Fibroblast of skin of back (primary cell): ENCODE results near the gene STEAP1B.
"Not testable (repeated sequence)": the region's sequence is repeated elsewhere in the genome, so short reads cannot be mapped to it uniquely, and the experiment has no call there.

Experiments used
- DNase-seq: peaks from one replicate; pipeline ENCODE4 v3.0.0-alpha.2; 2013

The STEAP1B gene

DNA sequence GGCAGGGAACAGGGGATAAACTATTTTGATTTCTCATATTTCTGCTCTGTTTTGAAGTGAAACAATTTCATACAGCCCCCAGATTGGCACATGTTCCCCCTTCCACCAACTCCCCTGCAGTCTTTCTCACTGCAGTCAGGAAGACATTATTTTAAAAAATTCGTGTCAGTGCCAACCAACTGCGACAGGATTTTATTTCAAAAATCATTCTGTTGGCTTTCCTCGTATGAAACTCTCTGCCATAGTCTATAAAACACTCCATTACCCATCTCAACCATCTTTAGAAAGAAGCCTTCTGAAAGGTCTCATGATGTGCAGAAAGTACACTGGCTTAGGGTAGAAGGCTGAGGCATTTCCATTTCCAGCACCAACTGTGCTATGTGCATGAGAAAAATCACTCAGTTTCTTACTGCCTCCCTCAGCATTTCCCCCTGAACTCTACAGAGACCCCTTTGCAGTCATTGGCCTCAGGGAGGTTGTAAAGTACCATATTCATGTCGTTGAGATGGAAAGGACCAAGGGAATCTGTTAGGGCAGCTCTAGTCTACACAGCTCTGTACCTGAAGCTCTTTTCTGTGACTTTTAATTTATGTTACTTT, 46.9 kb downstream of the STEAP1B start:
- DNase-seq = no peak

DNA sequence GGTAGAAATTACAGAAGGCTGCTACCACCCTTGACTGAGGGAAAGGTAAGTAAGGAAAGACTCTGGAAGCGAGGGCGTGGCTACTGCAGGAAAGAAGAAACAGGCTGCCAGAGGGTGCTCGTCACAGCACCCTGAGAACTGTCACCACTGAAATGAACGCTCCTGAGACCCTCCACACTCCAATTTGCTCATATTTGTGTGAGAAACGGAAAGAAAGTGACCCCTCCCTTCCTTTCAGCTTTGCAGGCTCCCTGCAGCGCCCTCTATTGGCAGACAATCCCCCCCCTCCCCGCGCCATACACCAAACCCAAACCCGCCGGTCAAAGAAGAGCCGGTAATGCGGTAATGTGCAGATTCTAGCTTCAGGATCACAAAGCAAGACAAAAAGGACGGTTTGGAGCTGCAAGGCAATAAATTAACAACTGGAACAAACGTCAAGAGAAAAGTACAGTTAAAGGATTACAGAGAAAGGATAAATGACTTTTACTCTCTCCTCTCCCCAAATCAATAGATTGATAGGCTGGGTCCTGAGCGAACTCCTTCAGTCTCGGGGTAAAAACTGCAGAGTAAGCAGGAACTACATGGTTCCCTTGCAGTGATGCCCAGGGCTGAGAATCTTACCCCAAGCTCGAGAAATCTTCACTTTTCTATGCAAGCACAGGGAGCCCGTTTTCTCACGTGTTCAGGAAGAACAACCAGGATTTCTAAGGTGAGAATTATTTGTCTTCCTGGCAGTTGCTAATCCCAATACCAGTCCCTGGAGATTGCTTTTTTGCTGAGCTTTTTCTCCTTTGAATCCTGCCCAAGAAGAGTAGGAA, 47.6 kb downstream of the STEAP1B start:
- peak; percentile 13 for DNase-seq

DNA sequence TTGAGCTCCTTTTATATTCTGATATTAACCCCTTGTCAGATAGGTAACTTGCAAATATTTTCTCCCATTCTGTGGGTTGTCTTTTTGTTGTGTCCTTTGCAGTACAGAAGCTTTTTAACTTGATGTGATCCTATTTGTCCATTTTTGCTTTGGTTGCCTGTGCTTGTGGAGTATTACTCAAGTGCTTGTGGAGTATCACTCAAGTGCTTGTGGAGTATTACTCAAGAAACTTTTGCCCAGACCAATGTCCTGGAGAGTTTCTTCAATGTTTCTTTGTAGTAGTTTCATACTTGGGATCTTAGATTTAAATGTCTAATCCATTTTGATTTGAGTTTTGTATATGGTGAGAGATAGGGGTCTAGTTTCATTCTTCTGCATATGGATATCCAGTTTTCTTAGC, 50.0 kb downstream of the STEAP1B start:
- not testable (repeated sequence) for DNase-seq

DNA sequence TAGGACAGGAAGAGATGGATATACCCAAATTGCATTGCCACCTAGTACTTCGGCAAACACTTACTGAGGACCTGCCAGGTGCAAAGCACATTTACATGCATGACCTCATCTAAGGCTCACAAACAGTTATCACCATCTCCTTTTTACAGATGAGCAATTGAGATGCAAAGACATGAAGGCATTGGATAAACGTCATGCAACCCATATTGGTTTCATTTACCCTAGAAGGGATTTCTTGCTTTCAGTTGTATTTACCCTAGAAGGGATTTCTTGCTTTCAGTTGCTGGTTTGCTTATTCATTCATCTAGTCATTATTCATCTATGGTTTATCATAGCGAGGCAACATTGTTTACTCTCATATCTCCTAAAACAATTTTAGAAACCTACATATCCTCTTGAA, 52.2 kb downstream of the STEAP1B start:
- no peak for DNase-seq

DNA sequence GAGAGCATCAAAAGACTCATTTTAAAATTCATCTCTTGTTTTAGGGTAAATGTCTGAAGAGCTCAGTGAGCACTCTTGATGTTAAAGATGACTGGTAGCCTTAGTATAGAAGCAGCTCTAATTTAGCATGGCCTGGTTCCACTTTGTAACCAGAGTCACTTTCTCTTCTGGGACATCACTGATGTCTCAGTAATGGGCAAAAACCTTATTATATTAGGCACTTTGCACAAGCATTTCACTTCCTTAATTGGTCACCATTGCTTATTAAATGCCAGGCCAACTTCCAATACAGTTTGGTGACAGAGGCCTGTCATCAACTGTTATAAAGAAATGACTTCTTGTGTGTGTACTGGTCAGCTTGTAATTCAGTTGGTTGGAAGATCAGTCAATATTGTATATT, 53.0 kb downstream of the STEAP1B start:
- DNase-seq = no peak

DNA sequence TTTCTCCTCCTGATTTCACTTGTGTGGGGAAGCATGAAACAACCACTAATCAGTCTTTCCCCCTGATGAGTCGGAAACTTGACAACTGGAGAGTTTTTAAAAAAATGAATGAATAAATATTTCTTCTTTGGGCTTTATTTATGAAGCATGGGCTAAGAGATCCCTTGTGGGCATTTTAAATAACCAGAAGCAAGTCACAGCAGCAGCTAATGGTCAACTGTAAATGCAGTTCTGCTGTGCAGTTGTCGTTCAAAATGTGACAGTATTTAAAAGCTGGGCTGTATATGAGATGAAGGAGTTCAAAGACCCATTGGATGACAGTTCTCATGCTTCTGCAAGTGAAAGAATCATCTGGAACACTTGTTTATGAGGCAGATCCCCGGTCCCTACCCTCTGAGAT, 54.1 kb downstream of the STEAP1B start:
- no peak for DNase-seq

DNA sequence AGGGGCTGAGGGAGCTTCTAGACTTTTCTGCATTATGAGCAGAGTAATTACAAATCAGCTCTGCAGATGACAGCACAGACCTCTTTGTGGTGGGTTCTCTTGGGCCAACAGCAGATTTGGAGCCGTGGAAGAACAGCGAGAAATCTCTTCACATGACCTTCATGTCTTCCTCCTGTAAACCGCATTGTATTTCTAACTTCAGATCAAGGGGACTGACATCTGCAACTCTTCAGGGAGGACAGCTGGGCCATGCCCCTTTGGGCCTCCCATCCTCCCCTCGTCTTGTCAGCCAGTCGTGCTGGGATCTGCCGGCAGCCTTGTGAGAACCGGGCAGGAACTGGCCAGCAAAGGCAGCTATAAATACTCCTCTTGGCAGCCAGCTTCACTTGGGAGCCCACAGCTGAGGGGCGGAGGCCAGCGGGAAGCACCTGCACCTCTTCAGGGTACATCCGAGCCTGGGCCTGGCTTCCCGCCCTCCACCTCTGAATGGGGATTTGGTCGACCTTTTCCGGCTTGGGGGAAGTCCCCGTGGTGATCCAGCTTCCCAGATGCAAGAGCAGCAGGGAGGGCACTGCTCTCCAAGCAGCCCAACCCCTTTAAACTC, 54.7 kb downstream of the STEAP1B start:
- no peak for DNase-seq

DNA sequence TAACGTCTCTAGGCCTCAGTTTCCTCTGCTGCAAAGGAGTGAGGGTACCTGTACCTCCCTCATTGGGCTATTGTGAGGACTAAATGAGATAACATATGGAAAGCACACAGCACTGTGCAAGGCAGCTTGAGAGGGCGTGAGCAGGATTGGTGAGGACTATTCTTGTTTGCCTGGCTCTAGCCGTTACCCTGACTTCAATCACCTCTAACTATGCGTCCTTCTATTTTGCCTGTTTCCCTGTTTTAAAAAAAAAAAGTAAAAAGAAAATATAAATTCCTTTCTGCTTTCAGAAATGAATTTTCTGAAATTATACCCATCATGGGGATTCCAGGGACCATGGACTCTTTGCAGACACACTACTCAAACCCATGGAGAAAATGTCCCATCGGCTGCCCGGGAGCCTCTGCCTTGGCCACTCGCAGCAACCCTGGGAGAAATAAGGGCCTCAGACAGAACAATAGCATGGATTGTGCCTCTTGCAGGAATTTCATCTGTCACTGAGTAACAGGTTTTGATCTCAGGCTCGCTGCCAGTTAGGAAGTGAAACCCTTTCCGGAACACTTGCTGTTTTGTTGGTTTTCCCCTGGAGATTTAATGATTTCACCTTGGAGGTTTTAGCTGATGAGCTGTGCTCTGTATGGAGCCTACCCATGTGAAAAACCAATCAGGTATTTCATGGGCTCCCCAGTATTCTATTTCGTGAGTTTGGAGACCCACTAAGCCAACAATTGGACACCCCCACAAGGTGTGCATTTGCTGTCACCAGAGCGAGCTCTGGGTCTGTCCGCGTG, 55.6 kb downstream of the STEAP1B start:
- no peak for DNase-seq

DNA sequence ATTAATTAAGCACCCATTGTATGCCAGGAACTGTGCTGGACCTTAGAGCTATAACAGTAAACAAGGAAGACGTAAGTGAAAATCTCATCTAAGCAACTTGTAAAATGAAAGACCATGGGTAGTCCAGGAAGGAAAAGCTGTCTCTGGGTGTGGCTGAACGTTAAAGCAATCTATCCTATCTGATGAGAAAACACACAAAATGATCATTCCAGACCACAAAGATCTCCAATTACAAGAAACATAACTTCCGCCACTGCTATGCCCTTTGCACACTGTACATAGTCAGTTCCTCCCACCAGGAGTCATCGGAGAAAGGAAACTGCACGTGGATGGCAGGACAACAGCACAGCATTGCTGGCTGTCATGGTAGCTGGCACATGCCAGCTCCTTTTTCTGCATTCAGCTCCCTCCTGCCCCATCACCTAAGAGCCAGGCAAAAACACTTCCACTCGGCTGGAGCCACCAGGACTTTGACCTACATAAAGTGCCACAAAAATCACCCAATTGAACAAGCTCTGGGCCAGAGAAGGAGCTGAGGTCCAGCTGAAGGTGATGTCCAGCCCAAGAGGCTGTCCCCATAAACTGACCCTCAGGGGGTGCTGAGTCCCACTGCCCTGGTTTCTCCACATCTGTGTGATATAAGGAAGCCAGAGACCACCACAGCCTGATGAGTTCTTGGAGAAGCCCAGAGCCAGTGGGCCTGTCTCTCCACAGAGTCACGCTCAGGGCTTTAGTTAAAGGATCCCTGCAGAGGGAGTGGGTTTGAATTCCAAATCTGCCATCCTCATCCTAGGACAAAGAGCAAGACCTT, 56.4 kb downstream of the STEAP1B start:
- no peak for DNase-seq

DNA sequence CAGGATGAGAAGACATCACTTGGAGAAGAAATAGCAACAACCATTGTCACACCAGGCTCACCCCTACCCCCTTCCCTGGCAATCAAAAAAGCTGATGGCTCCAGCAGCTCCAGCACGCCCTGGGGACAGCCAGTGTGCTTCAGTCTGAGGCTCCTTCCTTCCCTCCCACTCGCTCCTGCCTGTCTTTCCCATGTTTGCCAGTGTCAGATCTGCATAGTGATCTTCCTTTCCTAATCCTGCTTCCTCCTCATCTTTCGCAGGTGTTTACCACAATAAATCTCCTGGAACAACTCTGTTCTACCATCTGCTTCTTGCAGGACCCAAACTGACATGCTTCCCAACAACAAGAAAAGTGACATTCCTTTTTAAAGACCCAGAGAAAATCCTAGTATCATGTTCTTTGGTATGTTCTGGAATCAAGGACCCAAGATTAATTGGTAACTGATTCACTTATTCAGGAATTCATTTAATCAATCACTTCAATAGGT, 57.1 kb downstream of the STEAP1B start:
- no peak for DNase-seq

DNA sequence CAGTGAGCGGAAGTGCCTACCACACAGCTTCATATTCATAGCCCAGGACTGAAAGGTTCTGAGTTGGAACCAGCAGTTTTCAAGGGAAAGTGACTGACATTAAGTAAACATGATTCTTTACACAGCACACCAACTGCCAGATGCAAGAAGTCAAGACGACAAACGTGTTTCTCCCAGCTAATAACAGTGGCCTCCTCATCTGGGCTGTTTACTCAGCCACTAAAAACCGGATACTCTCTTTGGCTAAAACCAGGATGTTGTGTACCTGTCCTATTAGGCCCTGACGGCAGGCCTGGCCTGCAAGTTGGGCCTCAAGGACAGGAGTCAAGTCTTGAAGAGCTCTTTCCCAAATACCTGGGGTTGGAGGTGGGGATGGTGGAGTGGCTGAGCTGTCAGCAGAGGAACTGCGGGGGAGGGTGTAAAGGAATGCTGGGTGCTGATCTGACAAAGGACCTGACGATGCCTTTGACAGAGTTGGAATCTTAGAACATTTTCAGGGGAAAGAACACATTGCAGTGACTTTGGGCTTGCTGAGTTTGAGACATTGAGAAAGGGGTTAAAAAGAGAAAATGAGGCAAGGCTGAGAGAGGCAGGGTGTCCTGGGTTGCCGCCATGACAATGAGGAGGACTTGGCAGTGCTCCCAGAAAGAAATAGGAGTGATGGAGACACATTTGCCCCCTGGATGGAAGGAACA, 57.7 kb downstream of the STEAP1B start:
- DNase-seq = peak; percentile 9

DNA sequence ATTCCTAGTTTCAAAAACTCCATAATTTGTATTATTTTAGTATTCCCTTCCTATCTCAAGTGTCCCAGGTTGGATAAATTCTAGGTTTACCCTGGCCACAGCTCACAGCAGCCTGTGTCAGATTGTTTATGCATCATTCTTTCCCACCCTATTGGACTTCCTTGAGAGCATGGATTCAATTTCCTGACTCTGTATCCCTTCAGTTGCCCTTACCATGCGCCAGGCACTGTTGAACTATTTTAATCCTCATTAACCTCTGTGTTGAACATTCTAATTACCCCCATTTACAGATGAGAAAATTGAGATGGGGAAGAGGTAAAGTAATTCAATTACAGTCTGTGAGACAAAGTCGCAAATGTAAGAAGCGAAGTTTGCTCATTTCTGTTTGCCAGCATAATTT, 58.8 kb downstream of the STEAP1B start:
- no peak for DNase-seq

DNA sequence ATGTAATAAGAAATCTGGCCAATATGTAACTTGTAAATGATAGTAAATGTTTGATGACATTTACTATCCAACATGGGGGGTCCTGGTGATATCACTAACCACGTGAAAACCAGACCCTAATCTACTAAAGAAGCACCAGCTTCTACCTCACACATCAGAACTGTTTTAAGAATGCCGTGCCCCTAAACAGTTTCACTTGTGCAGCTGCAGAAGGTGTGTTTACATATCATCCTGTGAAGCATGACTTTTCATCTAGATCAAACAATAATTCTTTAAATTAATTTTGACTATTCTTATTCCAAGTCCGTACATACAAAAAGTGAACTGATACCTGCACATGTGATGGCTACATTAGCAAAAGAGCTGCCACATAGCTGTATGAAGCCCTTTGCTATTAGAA, 61.0 kb downstream of the STEAP1B start:
- no peak for DNase-seq

DNA sequence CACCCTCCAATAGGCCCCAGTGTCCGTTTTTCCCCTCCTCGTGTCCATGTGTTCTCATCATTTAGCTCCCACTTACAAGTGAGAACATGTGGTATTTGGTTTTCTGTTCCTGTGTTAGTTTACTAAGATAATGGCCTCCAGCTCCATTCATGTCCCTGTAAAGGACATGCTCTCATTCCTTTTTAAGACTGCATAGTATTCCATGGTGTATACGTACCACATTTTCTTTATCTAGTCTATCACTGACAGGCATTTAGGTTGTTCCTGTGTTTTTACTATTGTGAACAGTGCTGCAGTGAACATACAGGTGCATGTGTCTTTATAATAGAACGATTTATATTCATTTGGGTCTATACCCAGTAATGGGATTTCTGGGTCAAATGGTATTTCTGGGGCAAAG, 63.4 kb downstream of the STEAP1B start:
- DNase-seq = not testable (repeated sequence)

DNA sequence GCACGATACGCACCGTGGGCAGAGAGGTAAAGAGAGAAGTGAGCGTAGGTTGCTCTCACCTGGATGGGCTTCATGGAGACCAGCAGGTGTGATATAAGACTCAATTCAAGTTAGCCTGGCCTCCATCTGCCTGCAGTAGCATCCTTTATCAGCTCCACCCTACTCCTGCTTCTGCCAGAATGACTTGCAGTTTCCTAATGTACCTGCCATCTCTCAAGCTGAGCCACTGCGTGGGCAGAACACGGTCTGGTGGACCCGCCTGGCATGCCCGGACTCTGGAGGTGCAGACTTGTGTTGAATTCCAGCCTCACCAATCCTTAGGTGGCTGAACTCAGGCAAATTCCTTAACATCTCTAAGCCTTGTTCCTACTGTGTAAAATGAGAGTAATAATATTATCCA, 64.3 kb downstream of the STEAP1B start:
- no peak for DNase-seq

DNA sequence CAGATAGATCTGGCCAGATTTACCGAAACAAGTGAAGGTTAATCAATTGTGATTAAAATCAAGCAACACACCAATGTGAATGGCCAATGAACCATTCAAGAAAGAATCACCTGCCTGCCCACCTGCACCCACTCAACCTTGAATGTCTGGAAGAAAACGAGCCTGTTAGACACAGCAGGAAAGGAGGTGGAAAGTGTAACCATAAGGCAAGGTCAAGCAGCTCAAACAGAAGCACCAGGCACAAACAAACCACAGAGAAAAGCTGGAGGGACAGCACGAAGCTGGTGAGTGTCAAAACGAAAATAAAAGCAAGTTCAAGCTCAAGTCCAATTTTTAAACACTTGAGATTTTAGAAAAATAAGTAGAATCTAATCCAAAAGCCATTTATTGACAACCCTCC, 64.9 kb downstream of the STEAP1B start:
- no peak for DNase-seq

DNA sequence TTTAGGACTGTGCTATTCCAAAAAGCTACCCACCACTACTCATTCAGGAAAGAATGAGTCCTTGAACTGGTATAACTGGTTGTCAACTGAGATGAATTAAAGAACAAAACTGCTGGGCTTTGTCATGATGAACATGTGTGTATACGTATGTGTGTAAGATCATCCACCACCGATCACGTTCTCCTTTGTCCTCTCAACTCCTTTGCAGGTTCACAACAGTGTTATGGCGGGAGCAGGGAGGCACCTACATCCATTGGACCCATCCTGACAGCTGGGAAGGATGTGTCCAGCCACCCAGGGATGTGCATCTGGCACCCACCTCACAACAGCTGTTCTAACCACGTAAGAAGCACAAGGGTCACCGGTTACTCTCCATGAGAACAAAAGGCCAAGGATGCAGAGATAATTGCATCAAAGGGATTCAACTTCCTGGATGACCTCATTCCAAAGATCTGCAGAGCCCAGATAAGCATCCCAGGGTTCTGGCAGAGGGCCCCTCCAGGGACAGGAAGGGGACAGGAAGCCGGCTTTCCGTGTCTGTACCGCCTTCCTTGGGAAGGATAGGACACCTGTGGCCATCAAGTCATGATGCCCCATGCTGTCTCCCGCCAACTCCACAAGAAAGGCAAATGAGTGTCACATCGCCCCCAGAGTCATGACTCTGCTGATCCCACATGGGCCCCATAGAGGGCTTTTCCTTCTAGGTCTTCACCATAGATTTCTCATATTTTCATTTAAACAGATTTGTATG, 66.1 kb downstream of the STEAP1B start:
- peak; percentile 17 for DNase-seq

DNA sequence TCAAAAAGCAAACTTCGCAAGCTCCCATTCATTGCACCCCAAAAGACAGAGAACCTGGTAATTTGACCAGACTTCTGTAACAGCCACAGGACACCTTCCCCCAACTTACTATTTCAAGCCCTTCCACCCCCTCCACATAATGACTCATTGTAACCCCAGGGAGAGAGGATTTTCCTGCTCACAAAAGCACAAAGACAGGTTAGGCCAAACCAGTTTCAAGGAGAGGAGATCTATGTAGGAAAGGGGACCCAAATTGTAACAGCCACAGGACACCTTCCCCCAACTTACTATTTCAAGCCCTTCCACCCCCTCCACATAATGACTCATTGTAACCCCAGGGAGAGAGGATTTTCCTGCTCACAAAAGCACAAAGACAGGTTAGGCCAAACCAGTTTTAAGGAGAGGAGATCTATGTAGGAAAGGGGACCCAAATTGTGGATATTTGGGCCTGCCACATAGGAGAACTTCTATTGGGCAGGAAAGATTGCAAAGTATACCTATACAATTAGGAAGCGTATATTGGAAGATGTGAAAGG, 66.8 kb downstream of the STEAP1B start:
- DNase-seq = not testable (repeated sequence)

DNA sequence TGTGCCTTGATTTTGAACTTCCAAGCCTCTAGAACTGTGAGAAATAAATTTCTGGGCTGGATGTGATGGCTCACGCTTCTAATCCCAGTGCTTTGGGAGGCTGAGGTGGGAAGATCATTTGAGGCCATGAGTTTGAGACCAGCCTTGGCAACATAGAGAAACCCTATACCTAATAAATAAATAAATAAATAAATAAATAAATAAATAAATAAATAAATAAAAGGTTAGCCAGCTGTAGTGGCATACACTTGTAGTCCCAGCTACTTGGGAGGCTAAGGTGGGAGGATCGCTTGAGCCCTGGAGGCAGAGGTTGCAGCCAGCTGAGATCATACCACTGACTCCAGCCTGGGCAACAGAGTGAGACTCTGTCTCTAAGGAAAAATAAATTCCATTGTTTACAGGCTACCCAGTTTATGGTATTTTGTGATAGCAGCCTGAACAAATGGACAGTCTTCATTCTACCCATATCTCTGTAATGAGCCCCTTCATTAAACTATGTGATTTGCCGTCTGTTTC, 67.7 kb downstream of the STEAP1B start:
- DNase-seq = no peak

DNA sequence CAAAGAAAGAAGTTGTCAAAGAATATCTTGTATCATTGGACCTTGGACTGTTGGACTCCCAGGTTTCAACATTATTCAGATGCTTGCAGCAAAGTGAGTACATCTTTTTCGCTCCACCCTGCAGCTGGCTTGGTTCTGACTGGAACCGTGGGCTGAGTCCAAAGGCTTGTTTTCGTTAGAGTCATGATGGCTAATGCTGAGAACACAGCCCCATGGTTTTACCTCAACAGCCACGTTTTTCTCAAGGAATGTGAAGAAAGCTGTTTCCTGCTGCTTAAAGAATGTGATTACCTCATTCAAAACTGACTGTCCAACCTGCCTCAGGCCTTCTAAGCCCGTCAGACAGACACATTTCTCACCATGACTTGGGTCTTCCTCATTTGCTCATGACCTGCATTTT, 69.5 kb downstream of the STEAP1B start:
- peak; percentile 60 for DNase-seq
